Neural crest cell (in vitro differentiated cells): Measurements from ENCODE around the gene MRGPRD. TPM values are rescaled to one million over a fixed set of nuclear protein-coding genes. Genes with fewer than 3 reads are reported as not detected.

Experiments
- DNase-seq: peaks from one replicate; pipeline ENCODE4 v3.0.0; 2021; ENCODE audit warnings: low read depth, mixed read lengths, low spot score
- H3K27ac Mint-ChIP-seq: one replicate; pipeline ENCODE4 v1.8.0; 2021; ENCODE audit warnings: mild to moderate bottlenecking, mixed read lengths; ENCODE audit not compliant: unreplicated experiment
- H3K27me3 Mint-ChIP-seq: 2 replicates; pipeline ENCODE4 v1.8.0; 2021; ENCODE audit warnings: low read depth, mild to moderate bottlenecking, mixed read lengths
- H3K36me3 Mint-ChIP-seq: 2 replicates; pipeline ENCODE4 v1.8.0; 2021; ENCODE audit warnings: low read depth, mild to moderate bottlenecking, mixed read lengths
- H3K4me1 Mint-ChIP-seq: 2 replicates; pipeline ENCODE4 v1.8.0; 2021; ENCODE audit warnings: mixed read lengths
- H3K4me3 Mint-ChIP-seq: one replicate; pipeline ENCODE4 v1.8.0; 2021; ENCODE audit warnings: mild to moderate bottlenecking, mixed read lengths
- H3K9me3 Mint-ChIP-seq: 2 replicates; pipeline ENCODE4 v1.8.0; 2021; ENCODE audit warnings: mixed read lengths
- CTCF ChIP-seq: fragments of 200-600 bp; sonication (generic); conservative IDR thresholded peaks from 2 replicates; pipeline ENCODE4 v1.5.0; 2021; ENCODE audit warnings: antibody characterized with exemption, mild to moderate bottlenecking
- total RNA-seq: library from RNA; stranded (reverse); gene quantifications from 2 replicates; pipeline ENCODE4 v1.2.1, GENCODE V29; 2021

Gene MRGPRD
- total RNA-seq, 1 donor from 2014 or later, result not detected

- no peaks in the 10 kb centered on the region for H3K9me3 Mint-ChIP-seq
- no peak overlapping the region for H3K4me3 Mint-ChIP-seq
- no peak for DNase-seq
- TF ChIP-seq CTCF, result no peak
- H3K4me1 Mint-ChIP-seq, result no peaks in the 10 kb centered on the region
- peaks cover 12% of the 10 kb centered on the region for H3K36me3 Mint-ChIP-seq
- no peak overlapping the region for H3K27ac Mint-ChIP-seq
- no peaks in the 10 kb centered on the region for H3K27me3 Mint-ChIP-seq
Observed at GRCh38 chr11:68932358-68932757, 48.4 kb downstream of the MRGPRD start.

- Mint-ChIP-seq H3K36me3 (peaks cover 17% of the 10 kb centered on the region), H3K9me3 (no peaks in the 10 kb centered on the region), H3K4me3 (no peak overlapping the region), H3K27ac (no peak overlapping the region), H3K4me1 (no peaks in the 10 kb centered on the region), H3K27me3 (no peaks in the 10 kb centered on the region)
- no peak for DNase-seq
- TF ChIP-seq CTCF, result no peak
Observed at GRCh38 chr11:68931911-68932310, 48.9 kb downstream of the MRGPRD start.

- Mint-ChIP-seq H3K9me3 (no peaks in the 10 kb centered on the region), H3K27me3 (no peaks in the 10 kb centered on the region), H3K27ac (no peak overlapping the region), H3K4me1 (no peaks in the 10 kb centered on the region), H3K36me3 (peaks cover 19% of the 10 kb centered on the region), H3K4me3 (no peak overlapping the region)
- DNase-seq, result no peak
- TF ChIP-seq CTCF, result no peak
Observed at GRCh38 chr11:68930991-68931855, 49.6 kb downstream of the MRGPRD start.

Other genes with a start within 250 kb of the MRGPRD start
- 4.2 and 6.8 TPM in 2 replicates for gene TESMIN, start 229.5 kb downstream of the MRGPRD start, total RNA-seq
- 0.48 and 0.54 TPM in 2 replicates for gene CPT1A, start 139.1 kb downstream of the MRGPRD start, total RNA-seq
- gene MRPL21, start 77.2 kb downstream of the MRGPRD start, total RNA-seq, result 64.4 and 69.0 TPM in 2 replicates
- gene IGHMBP2, start 77.1 kb downstream of the MRGPRD start, total RNA-seq, result 28.1 and 30.1 TPM in 2 replicates
- gene MRGPRF, start 32.3 kb upstream of the MRGPRD start, total RNA-seq, result 0.16 and 0.23 TPM in 2 replicates
- 14.2 and 14.4 TPM in 2 replicates for gene TPCN2, start 67.9 kb upstream of the MRGPRD start, total RNA-seq
- 1.1 and 1.4 TPM in 2 replicates for gene SMIM38, start 174.9 kb upstream of the MRGPRD start, total RNA-seq